Epithelial cell of proximal tubule (primary cell): Measurements from ENCODE around the gene MED20. TPM values are rescaled to one million over a fixed set of nuclear protein-coding genes. Genes with fewer than 3 reads are reported as not detected.

Experiments used
- DNase-seq: peaks from one replicate; pipeline ENCODE4 v3.0.0-alpha.2; 2011; ENCODE audit warnings: low read depth
- H3K4me3 ChIP-seq: 2 replicates; pipeline ENCODE4 v1.5.1; 2011; ENCODE audit warnings: low read depth, mild to moderate bottlenecking, low read length
- total RNA-seq: library from RNA; depleted of rRNA; stranded (reverse); fragments of >200 nt; gene quantifications from 2 replicates; pipeline ENCODE4 v1.2.3, GENCODE V29; 2015
- TF ChIP-seq, protein P1 (sequence below): conservative IDR thresholded peaks from 2 replicates; pipeline ENCODE4 v1.5.1; 2012; ENCODE audit warnings: low read depth, mild to moderate bottlenecking, low read length

Gene MED20, protein sequence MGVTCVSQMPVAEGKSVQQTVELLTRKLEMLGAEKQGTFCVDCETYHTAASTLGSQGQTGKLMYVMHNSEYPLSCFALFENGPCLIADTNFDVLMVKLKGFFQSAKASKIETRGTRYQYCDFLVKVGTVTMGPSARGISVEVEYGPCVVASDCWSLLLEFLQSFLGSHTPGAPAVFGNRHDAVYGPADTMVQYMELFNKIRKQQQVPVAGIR
- total RNA-seq = 20.9 and 27.1 TPM in 2 replicates

DNA sequence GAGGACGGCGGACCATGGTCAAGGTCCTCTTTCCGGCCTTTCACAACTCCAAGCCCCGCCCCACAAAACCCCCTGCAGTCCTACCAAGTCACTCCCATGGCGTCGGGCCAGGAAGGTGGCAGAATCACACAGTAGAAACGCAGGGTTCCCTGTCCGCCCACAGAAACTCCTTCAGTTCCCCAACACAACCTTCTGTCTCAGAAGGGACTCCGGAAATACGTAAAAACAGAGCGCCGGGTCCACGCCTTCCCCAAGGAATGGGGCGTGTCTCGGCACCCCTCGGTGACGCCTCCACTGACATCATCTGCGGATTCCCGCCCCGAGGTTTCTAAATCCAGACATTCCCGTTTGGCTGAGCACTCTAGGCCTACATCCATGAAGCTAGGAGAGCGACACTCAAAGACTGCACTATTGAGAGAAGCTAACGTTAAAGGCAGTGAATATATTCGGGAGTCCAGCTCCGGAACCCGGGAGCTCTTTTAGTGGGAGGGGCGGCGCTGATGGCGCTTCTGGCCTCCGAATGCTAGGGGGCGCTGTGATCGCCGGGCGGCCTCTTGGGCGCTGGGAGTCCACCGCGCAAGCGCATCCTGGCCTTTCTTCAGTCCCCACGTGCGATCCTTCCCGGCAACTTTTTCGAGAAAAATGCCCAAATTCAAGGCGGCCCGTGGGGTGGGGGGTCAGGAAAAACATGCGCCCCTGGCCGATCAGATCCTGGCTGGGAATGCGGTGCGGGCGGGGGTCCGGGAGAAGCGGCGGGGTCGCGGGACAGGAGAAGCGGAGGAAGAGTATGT lies at the start of gene MED20, which contains the start of gene BYSL:
Gene MED20 (minus strand): TSS at position 219 of the 791 bp plus-strand sequence. CDS start 121 bp downstream, at position 98.
Gene BYSL (plus strand): TSS at position 579 of the 791 bp plus-strand sequence. CDS start 64 bp downstream, at position 643.
- TF ChIP-seq, protein P1, sequence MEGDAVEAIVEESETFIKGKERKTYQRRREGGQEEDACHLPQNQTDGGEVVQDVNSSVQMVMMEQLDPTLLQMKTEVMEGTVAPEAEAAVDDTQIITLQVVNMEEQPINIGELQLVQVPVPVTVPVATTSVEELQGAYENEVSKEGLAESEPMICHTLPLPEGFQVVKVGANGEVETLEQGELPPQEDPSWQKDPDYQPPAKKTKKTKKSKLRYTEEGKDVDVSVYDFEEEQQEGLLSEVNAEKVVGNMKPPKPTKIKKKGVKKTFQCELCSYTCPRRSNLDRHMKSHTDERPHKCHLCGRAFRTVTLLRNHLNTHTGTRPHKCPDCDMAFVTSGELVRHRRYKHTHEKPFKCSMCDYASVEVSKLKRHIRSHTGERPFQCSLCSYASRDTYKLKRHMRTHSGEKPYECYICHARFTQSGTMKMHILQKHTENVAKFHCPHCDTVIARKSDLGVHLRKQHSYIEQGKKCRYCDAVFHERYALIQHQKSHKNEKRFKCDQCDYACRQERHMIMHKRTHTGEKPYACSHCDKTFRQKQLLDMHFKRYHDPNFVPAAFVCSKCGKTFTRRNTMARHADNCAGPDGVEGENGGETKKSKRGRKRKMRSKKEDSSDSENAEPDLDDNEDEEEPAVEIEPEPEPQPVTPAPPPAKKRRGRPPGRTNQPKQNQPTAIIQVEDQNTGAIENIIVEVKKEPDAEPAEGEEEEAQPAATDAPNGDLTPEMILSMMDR = peak; percentile 88
- H3K4me3 ChIP-seq = peak within 1 kb of the TSS; percentile 87
- DNase-seq = peak; percentile 79

DNA sequence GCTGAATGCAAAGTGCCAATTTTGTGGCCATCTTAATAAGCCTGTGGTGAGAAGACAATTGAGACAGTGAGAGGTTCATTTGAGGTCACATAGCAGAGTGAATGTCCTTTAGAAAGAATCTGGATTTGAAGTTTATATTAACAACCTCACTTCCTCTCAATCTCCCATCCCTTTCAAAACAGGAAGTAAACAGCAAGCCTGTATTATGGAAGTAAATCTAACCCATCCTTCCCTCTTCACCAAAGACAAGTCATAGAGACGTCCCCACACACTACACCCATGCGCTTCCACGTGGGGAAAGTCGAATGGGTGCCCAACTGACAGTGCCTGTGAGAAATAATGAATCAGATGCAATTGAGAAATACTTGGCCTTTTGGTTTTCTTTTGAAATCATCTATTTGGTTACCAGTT lies 49.5 kb upstream of the MED20 start:
- no peak overlapping the region for H3K4me3 ChIP-seq
- TF ChIP-seq, protein P1 = no peak
- no peak for DNase-seq

DNA sequence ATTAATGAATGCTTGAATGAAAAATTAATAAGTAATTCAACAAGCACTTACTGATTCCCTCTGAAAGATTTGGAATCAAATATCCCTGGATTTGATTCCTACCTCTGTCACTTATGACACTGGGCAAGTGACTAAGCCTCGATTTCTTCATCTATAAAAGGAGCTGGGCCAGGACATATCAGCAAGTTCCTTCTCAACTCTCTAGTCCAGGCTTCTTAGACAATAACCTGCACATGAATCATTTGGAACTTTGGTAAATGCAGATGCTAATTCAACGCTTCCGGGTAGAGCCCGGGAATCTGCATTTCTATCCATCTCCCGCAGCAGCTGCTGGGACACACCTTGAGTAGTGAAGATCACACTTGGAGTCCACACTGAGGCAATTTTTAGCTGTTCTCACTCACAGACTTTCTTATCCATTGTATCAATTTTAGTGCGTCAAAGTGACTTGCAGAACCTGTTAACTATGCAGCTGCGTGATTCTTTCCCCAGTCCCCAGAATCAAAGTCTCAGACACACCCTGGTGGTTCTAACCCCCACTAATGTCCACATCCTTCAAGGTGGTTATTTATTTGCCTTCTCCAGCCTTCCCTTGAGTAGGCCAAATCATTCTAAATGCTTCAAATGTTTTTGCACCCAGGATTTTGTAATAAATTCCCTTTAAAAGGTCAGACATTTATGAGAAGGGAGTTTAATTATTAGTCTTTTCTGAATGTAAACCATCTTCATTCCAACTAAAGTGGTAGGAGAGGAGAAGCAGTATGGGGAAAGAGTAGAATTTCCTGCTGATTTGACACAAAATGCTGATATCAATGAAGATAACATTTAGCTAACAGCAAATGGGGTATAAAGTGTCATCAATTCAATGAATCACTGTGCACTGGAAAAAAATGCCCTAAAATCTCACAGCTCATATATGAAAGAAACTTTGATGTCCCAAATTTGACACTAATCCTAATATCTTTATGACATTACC lies 46.7 kb upstream of the MED20 start:
- peak; percentile 57 for DNase-seq
- H3K4me3 ChIP-seq = no peak overlapping the region
- TF ChIP-seq, protein P1 = no peak

DNA sequence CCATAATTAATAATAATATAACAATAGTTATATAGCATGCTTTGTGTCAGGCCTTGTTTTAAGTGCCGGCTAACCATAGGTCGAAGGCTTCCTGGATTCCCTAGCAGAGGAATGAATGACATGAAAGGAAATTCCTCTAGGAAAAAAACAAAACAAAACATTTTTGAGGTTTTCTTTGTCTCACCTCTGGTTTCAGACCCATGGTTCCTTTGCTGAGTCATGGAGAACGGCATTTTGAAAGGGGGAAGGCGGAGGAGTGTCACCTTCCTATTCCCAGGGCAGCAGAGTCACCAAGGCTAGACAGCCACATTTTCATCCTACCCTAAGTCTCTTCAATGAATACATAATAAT lies 46.0 kb upstream of the MED20 start:
- no peak overlapping the region for H3K4me3 ChIP-seq
- DNase-seq = peak; percentile 72
- TF ChIP-seq, protein P1 = no peak

DNA sequence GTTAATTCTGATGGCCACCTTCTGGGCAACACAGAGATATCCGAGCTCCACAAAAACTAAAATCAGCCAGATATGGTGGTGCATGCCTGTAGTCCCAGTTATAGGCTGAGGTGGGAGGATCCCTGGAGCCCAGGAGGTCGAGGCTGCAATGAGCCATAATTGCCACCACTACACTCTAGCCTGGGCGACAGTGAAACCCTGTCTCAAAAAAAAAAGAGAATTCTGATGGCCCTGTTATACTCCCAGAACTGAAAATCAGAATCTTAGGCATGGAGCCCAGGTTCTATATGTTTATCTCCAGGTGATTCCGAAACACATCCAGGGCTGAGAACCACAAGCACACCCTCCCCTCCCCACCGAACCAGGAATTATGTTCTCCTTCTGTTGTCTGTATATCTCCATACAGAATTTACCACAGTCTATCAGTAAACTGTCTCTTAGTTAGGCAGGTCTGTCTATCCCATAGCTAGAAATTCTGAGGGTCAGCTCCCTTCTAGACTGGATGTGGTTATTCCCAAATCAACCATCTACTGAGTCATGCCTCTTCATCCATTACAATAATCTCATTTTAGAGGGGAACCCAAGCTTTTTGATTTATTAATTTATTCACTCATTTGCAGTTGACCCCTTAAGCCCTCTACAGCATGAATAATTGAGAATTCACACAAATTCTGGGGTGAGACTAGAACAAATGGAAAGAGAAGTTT lies 45.4 kb upstream of the MED20 start:
- no peak for DNase-seq
- TF ChIP-seq, protein P1 = no peak
- H3K4me3 ChIP-seq = no peak overlapping the region
